ENCODE measurements around the gene BCAS1. TPM values are rescaled to one million over a fixed set of nuclear protein-coding genes. Genes with fewer than 3 reads are reported as not detected.
A peak's percentile ranks its signal among the peaks of the same experiment; 100 is the strongest.

The BCAS1 gene
- total RNA-seq, 1 donor = not detected

- H4K20me1 ChIP-seq (ENCODE audit: insufficient read depth, low read length) = no peaks in the 10 kb centered on the region
Measured at GRCh38 chr20:54054516-54054915, 15.9 kb downstream of the BCAS1 start.

GRCh38 chr20:54051068-54051467 lies 19.3 kb downstream of the BCAS1 start:
- no peaks in the 10 kb centered on the region for H4K20me1 ChIP-seq (ENCODE audit: insufficient read depth, low read length)
- no peaks in the 10 kb centered on the region for H3K27me3 ChIP-seq (ENCODE audit: insufficient read depth, low read length)
- H3K9me3 ChIP-seq (ENCODE audit: low read depth, low read length) = peaks cover 3% of the 10 kb centered on the region
- no peak for DNase-seq (ENCODE audit: insufficient read length, low spot score, missing footprints)
- H3K27ac ChIP-seq (ENCODE audit: low read depth, low read length) = no peak overlapping the region
- TF ChIP-seq CTCF (IDR thresholded peaks at IDR 0.05; ENCODE audit: extremely low read depth, low read depth, low read length) = no peak
- no peaks in the 10 kb centered on the region for H3K79me2 ChIP-seq (ENCODE audit: insufficient read depth, low read length)
- H3K4me2 ChIP-seq (ENCODE audit: insufficient read depth, low read length) = no peak overlapping the region
- no peak overlapping the region for H2AFZ ChIP-seq (ENCODE audit: low read length)
- H3K36me3 ChIP-seq (ENCODE audit: insufficient read depth, low read length) = no peaks in the 10 kb centered on the region
- H3K4me3 ChIP-seq (ENCODE audit: insufficient read depth, low read length) = no peak overlapping the region
- peaks cover 7% of the 10 kb centered on the region for H3K4me1 ChIP-seq (ENCODE audit: insufficient read depth, low read length)

More at GRCh38 chr20:54054516-54054915, 15.9 kb downstream of the BCAS1 start:
- Histone ChIP-seq H3K4me3 (ENCODE audit: insufficient read depth, low read length) (no peak overlapping the region), H3K36me3 (ENCODE audit: insufficient read depth, low read length) (no peaks in the 10 kb centered on the region), H3K9me3 (ENCODE audit: low read depth, low read length) (peaks cover 3% of the 10 kb centered on the region), H3K4me1 (ENCODE audit: insufficient read depth, low read length) (no peaks in the 10 kb centered on the region), H3K27me3 (ENCODE audit: insufficient read depth, low read length) (no peaks in the 10 kb centered on the region), H3K27ac (ENCODE audit: low read depth, low read length) (no peak overlapping the region), H2AFZ (ENCODE audit: low read length) (no peak overlapping the region), H3K79me2 (ENCODE audit: insufficient read depth, low read length) (no peaks in the 10 kb centered on the region), H3K4me2 (ENCODE audit: insufficient read depth, low read length) (no peak overlapping the region)
- no peak for DNase-seq (ENCODE audit: insufficient read length, low spot score, missing footprints)
- TF ChIP-seq CTCF (IDR thresholded peaks at IDR 0.05; ENCODE audit: extremely low read depth, low read depth, low read length) = no peak

- no peak for DNase-seq (ENCODE audit: insufficient read length, low spot score, missing footprints)
- peaks cover 3% of the 10 kb centered on the region for H3K9me3 ChIP-seq (ENCODE audit: low read depth, low read length)
- no peak for TF ChIP-seq CTCF (IDR thresholded peaks at IDR 0.05; ENCODE audit: extremely low read depth, low read depth, low read length)
- H3K27me3 ChIP-seq (ENCODE audit: insufficient read depth, low read length) = no peaks in the 10 kb centered on the region
- H3K4me3 ChIP-seq (ENCODE audit: insufficient read depth, low read length) = no peak overlapping the region
- H3K4me2 ChIP-seq (ENCODE audit: insufficient read depth, low read length) = peak overlapping the region; percentile 8
- H3K4me1 ChIP-seq (ENCODE audit: insufficient read depth, low read length) = peaks cover 8% of the 10 kb centered on the region
- no peaks in the 10 kb centered on the region for H3K79me2 ChIP-seq (ENCODE audit: insufficient read depth, low read length)
- peak overlapping the region; percentile 69 for H2AFZ ChIP-seq (ENCODE audit: low read length)
- H3K27ac ChIP-seq (ENCODE audit: low read depth, low read length) = peak overlapping the region; percentile 11
- H4K20me1 ChIP-seq (ENCODE audit: insufficient read depth, low read length) = no peaks in the 10 kb centered on the region
- no peaks in the 10 kb centered on the region for H3K36me3 ChIP-seq (ENCODE audit: insufficient read depth, low read length)
Measured at GRCh38 chr20:54048891-54049545, 21.4 kb downstream of the BCAS1 start.

DNA sequence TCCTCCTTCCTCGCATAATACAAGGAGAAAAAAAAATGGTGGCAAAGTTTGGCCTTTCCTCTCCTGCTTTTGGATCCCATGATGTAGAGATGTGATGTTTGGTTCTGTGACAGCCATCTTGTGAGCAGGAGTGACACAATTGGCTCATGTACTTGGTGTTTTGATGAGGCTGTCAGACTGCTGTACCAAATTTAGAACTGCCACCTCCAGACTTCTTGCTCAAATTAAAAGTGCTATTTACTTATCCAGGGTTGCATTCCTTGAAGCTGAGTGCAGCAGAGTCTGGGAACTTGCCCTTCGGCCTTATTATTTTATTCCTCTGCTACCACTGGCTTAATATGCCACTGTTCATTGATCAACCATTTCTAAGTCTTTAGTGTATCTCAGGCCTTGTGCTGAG lies 21.9 kb downstream of the BCAS1 start:
- no peak for DNase-seq (ENCODE audit: insufficient read length, low spot score, missing footprints)
- peak overlapping the region; percentile 69 for H2AFZ ChIP-seq (ENCODE audit: low read length)
- no peak for TF ChIP-seq CTCF (IDR thresholded peaks at IDR 0.05; ENCODE audit: extremely low read depth, low read depth, low read length)

More for the DNA sequence above, 21.9 kb downstream of the BCAS1 start:
- H3K36me3 ChIP-seq (ENCODE audit: insufficient read depth, low read length) = no peaks in the 10 kb centered on the region
- peak overlapping the region; percentile 8 for H3K4me2 ChIP-seq (ENCODE audit: insufficient read depth, low read length)
- H3K4me1 ChIP-seq (ENCODE audit: insufficient read depth, low read length) = peaks cover 13% of the 10 kb centered on the region
- peaks cover 3% of the 10 kb centered on the region for H3K9me3 ChIP-seq (ENCODE audit: low read depth, low read length)
- H3K27me3 ChIP-seq (ENCODE audit: insufficient read depth, low read length) = no peaks in the 10 kb centered on the region
- H3K79me2 ChIP-seq (ENCODE audit: insufficient read depth, low read length) = no peaks in the 10 kb centered on the region
- H4K20me1 ChIP-seq (ENCODE audit: insufficient read depth, low read length) = no peaks in the 10 kb centered on the region
- no peak overlapping the region for H3K4me3 ChIP-seq (ENCODE audit: insufficient read depth, low read length)
- peak overlapping the region; percentile 11 for H3K27ac ChIP-seq (ENCODE audit: low read depth, low read length)

All from osteoblast (primary cell).